ENCODE measurements around the gene SPRY4. TPM values are rescaled to one million over a fixed set of nuclear protein-coding genes. Genes with fewer than 3 reads are reported as not detected.
"Not testable (repeated sequence)": the region's sequence is repeated elsewhere in the genome, so short reads cannot be mapped to it uniquely, and the experiment has no call there.

SPRY4 gene
- total RNA-seq, 1 experiment from 2014 or later: 41.9 TPM

DNA sequence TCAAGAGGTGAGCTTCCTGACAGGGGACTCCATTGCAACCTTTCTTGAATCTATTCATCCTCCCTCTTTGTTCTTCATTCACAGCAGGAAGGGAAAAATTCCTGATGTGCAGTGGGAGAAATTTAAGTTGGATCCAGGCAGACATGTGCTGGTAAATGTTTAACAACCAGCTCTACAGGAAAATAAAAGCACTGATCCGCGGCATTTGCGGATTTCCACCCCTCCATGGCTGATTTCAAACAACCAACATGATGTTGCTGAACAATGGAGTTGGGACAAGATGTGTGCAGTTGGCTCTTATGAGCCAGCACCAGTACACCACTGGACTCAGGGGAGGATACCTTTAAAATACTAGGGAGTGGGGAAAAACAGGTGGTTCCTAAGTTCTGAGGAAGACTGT lies 47.0 kb downstream of the SPRY4 start:
- ChIA-PET POLR2A (interaction anchor here (0.7 kb wide), 1 partner anchor 123 kb away, joined by 3 read pairs; no protein-coding TSS in a partner anchor), CTCF (interaction anchor here (0.7 kb wide), 1 partner anchor 1997 kb away, joined by 4 read pairs; no protein-coding TSS in a partner anchor)
- Mint-ChIP-seq H3K27ac (ENCODE audit: low read depth, unreplicated experiment) (no peak overlapping the region), H3K27me3 (ENCODE audit: insufficient read depth, unreplicated experiment) (no peaks in the 10 kb centered on the region), H3K36me3 (ENCODE audit: insufficient read depth, unreplicated experiment) (no peaks in the 10 kb centered on the region), H3K9me3 (ENCODE audit: unreplicated experiment) (no peaks in the 10 kb centered on the region), H3K4me1 (ENCODE audit: insufficient read depth, unreplicated experiment) (peaks cover 4% of the 10 kb centered on the region), H3K4me3 (ENCODE audit: unreplicated experiment) (no peak overlapping the region)
- intact Hi-C loops (cut with micrococcal nuclease): no loop called here
- no peak for DNase-seq (ENCODE audit: unreplicated experiment)
- TF ChIP-seq, protein P1, sequence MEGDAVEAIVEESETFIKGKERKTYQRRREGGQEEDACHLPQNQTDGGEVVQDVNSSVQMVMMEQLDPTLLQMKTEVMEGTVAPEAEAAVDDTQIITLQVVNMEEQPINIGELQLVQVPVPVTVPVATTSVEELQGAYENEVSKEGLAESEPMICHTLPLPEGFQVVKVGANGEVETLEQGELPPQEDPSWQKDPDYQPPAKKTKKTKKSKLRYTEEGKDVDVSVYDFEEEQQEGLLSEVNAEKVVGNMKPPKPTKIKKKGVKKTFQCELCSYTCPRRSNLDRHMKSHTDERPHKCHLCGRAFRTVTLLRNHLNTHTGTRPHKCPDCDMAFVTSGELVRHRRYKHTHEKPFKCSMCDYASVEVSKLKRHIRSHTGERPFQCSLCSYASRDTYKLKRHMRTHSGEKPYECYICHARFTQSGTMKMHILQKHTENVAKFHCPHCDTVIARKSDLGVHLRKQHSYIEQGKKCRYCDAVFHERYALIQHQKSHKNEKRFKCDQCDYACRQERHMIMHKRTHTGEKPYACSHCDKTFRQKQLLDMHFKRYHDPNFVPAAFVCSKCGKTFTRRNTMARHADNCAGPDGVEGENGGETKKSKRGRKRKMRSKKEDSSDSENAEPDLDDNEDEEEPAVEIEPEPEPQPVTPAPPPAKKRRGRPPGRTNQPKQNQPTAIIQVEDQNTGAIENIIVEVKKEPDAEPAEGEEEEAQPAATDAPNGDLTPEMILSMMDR (IDR thresholded peaks at IDR 0.05; ENCODE audit: unreplicated experiment): no peak
- no TSS peak for BruUV-seq (replicated peaks)

DNA sequence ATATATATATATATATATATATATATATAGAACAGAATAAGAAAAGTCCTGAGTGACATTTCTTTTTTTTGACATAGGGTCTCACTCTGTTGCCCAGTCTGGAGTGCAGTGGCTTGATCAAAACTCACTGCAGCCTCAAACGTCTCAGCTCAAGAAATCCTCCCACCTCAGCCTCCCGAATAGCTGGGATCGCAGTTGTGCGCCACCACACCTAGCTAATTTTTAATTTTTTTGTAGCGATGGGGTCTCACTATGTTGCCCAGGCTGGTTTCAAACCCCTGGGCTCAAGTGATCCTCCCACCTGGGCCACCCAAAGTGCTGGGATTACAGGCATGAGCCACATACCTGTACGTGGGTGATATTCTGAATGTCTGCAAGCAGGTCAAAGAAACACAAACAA lies 48.3 kb downstream of the SPRY4 start:
- Mint-ChIP-seq H3K27ac (ENCODE audit: low read depth, unreplicated experiment) (no peak overlapping the region), H3K36me3 (ENCODE audit: insufficient read depth, unreplicated experiment) (no peaks in the 10 kb centered on the region), H3K9me3 (ENCODE audit: unreplicated experiment) (no peaks in the 10 kb centered on the region), H3K4me1 (ENCODE audit: insufficient read depth, unreplicated experiment) (peaks cover 4% of the 10 kb centered on the region), H3K27me3 (ENCODE audit: insufficient read depth, unreplicated experiment) (no peaks in the 10 kb centered on the region), H3K4me3 (ENCODE audit: unreplicated experiment) (no peak overlapping the region)
- CTCF ChIA-PET: no interaction called here
- TF ChIP-seq, protein P1 (IDR thresholded peaks at IDR 0.05; ENCODE audit: unreplicated experiment): no peak
- POLR2A ChIA-PET: interaction anchor here (0.6 kb wide), 1 partner anchor 47 kb away, joined by 3 read pairs; no protein-coding TSS in a partner anchor
- BruUV-seq (replicated peaks): no TSS peak
- DNase-seq (ENCODE audit: unreplicated experiment): no peak
- intact Hi-C loops (cut with micrococcal nuclease): no loop called here

DNA sequence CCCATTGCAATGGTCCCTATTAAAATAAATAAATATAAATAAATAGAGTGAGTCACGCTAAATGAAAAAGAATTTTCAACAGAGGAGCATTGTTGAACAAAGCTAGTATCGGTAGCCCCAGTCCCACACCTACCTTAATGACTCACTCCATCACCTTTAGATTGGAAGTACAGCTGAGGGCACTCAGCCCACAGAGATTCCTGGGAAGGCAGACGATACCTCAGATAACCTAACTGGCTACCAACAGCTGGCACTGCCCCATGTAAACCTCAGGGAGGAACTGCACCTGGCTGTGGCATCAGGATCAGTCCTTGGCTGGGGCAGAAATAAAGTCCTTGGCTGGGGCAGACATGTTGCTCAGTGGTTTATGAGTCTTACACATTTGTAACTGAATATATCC lies 49.3 kb downstream of the SPRY4 start:
- POLR2A ChIA-PET: interaction anchor here (0.6 to 0.7 kb wide), 2 partner anchors 264 to 1476 kb away, joined by 3 read pairs; no protein-coding TSS in a partner anchor
- peak; percentile 71 for DNase-seq (ENCODE audit: unreplicated experiment)
- TF ChIP-seq, protein P1 (IDR thresholded peaks at IDR 0.05; ENCODE audit: unreplicated experiment): no peak
- Mint-ChIP-seq H3K27me3 (ENCODE audit: insufficient read depth, unreplicated experiment) (no peaks in the 10 kb centered on the region), H3K36me3 (ENCODE audit: insufficient read depth, unreplicated experiment) (no peaks in the 10 kb centered on the region), H3K9me3 (ENCODE audit: unreplicated experiment) (no peaks in the 10 kb centered on the region), H3K4me3 (ENCODE audit: unreplicated experiment) (no peak overlapping the region), H3K4me1 (ENCODE audit: insufficient read depth, unreplicated experiment) (peaks cover 4% of the 10 kb centered on the region), H3K27ac (ENCODE audit: low read depth, unreplicated experiment) (no peak overlapping the region)
- intact Hi-C loops (cut with micrococcal nuclease): no loop called here
- CTCF ChIA-PET: no interaction called here
- BruUV-seq (replicated peaks): no TSS peak

DNA sequence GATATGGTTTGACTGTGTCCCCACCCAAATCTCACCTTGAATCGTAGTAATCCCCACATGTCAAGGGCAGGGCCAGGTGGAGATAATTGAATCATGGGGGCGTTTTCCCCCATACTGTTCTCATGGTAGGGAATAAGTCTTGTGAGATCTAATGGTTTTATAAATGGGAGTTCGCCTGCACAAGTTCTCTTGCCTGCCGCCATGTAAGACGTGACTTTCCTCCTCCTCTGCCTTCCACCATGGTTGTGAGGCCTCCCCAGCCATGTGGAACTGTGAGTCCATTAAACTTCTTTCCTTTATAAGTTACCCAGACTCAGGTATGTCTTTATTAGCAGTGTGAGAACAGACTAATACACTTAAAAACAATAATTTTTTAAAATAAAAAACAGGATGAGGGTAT lies 52.2 kb downstream of the SPRY4 start:
- H3K9me3 Mint-ChIP-seq (ENCODE audit: unreplicated experiment); H3K4me1 Mint-ChIP-seq (ENCODE audit: insufficient read depth, unreplicated experiment); H3K27ac Mint-ChIP-seq (ENCODE audit: low read depth, unreplicated experiment); POLR2A ChIA-PET; H3K4me3 Mint-ChIP-seq (ENCODE audit: unreplicated experiment); DNase-seq (ENCODE audit: unreplicated experiment); BruUV-seq (replicated peaks); CTCF ChIA-PET; H3K27me3 Mint-ChIP-seq (ENCODE audit: insufficient read depth, unreplicated experiment); H3K36me3 Mint-ChIP-seq (ENCODE audit: insufficient read depth, unreplicated experiment); intact Hi-C loops (cut with micrococcal nuclease): not testable (repeated sequence)

DNA sequence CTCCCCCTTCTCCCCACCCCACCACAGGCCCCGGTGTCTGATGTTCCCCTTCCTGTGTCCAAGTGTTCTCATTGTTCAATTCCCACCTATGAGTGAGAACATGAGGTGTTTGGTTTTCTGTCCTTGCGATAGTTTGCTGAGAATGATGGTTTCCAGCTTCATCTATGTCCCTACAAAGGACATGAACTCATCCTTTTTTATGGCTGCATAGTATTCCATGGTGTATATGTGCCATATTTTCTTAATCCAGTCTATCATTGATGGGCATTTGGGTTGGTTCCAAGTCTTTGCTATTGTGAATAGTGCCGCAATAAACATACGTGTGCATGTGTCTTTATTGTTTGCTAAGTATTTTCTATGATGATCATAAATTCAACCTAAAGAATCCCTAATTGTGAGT lies 60.7 kb downstream of the SPRY4 start:
- CTCF ChIA-PET; H3K36me3 Mint-ChIP-seq (ENCODE audit: insufficient read depth, unreplicated experiment); H3K4me1 Mint-ChIP-seq (ENCODE audit: insufficient read depth, unreplicated experiment); DNase-seq (ENCODE audit: unreplicated experiment); BruUV-seq (replicated peaks); intact Hi-C loops (cut with micrococcal nuclease); POLR2A ChIA-PET; H3K27ac Mint-ChIP-seq (ENCODE audit: low read depth, unreplicated experiment); H3K9me3 Mint-ChIP-seq (ENCODE audit: unreplicated experiment); H3K4me3 Mint-ChIP-seq (ENCODE audit: unreplicated experiment): not testable (repeated sequence)
- peaks cover 10% of the 10 kb centered on the region for H3K27me3 Mint-ChIP-seq (ENCODE audit: insufficient read depth, unreplicated experiment)
